ENCODE results near the gene MEF2D. TPM values are rescaled to one million over a fixed set of nuclear protein-coding genes. Genes with fewer than 3 reads are reported as not detected.

The MEF2D gene
- total RNA-seq, 1 experiment from 2014 or later: 33.5 TPM

DNA sequence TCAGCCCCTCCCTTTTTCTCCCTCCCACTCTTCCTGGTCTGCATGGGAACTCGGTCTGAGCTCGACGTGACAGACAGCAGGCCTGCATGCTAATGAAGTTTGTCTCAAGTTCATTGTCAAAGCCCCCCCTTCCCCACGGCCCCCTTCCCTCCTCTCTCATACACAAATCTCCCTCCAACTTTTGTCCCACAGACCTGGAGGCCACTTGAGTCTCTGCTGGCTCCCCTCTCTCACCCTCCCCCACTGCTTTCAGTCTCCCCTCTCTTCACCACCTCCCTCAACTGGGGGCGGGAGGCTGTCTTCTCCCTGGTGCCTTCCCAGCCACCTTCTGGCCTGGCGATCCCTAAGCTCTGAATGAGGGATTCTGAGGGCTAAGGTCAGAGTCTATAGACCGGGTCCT lies 70.3 kb downstream of the MEF2D start:
- Histone ChIP-seq H3K27ac (no peak overlapping the region), H3K79me2 (ENCODE audit: low read depth) (no peaks in the 10 kb centered on the region), H3K4me1 (replicated peaks; ENCODE audit: insufficient read depth) (no peaks in the 10 kb centered on the region), H3K9me2 (ENCODE audit: insufficient read depth) (no peaks in the 10 kb centered on the region), H3K36me3 (ENCODE audit: low read depth) (no peaks in the 10 kb centered on the region), H4K20me1 (ENCODE audit: insufficient read depth) (no peaks in the 10 kb centered on the region; the same call in 1 of the 2 replicates), H3K4me2 (no peak overlapping the region), H3K27me3 (ENCODE audit: insufficient read depth, low read depth) (peaks cover 69% of the 10 kb centered on the region), H3K9me3 (ENCODE audit: insufficient read depth, low read depth) (no peaks in the 10 kb centered on the region), H2AFZ (no peak overlapping the region), H3F3A (ENCODE audit: insufficient read depth, low read depth) (no peaks in the 10 kb centered on the region), H3K4me3 (no peak overlapping the region)
- DNase-seq: no peak
- BruUV-seq (replicated peaks): no TSS peak
- intact Hi-C loops (cut with micrococcal nuclease; ENCODE audit: unreplicated experiment): no loop called here
- ChIA-PET POLR2A (ENCODE audit: unreplicated experiment) (no interaction called here), CTCF (interaction anchor here (0.8 kb wide), 1 partner anchor 44 kb away, joined by 11 read pairs; no protein-coding TSS in a partner anchor)
- no peak for TF ChIP-seq EZH2 (IDR thresholded peaks at IDR 0.05; ENCODE audit: low read depth)
- TF ChIP-seq, protein P1, sequence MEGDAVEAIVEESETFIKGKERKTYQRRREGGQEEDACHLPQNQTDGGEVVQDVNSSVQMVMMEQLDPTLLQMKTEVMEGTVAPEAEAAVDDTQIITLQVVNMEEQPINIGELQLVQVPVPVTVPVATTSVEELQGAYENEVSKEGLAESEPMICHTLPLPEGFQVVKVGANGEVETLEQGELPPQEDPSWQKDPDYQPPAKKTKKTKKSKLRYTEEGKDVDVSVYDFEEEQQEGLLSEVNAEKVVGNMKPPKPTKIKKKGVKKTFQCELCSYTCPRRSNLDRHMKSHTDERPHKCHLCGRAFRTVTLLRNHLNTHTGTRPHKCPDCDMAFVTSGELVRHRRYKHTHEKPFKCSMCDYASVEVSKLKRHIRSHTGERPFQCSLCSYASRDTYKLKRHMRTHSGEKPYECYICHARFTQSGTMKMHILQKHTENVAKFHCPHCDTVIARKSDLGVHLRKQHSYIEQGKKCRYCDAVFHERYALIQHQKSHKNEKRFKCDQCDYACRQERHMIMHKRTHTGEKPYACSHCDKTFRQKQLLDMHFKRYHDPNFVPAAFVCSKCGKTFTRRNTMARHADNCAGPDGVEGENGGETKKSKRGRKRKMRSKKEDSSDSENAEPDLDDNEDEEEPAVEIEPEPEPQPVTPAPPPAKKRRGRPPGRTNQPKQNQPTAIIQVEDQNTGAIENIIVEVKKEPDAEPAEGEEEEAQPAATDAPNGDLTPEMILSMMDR (conservative IDR thresholded peaks at IDR 0.05): no peak

DNA sequence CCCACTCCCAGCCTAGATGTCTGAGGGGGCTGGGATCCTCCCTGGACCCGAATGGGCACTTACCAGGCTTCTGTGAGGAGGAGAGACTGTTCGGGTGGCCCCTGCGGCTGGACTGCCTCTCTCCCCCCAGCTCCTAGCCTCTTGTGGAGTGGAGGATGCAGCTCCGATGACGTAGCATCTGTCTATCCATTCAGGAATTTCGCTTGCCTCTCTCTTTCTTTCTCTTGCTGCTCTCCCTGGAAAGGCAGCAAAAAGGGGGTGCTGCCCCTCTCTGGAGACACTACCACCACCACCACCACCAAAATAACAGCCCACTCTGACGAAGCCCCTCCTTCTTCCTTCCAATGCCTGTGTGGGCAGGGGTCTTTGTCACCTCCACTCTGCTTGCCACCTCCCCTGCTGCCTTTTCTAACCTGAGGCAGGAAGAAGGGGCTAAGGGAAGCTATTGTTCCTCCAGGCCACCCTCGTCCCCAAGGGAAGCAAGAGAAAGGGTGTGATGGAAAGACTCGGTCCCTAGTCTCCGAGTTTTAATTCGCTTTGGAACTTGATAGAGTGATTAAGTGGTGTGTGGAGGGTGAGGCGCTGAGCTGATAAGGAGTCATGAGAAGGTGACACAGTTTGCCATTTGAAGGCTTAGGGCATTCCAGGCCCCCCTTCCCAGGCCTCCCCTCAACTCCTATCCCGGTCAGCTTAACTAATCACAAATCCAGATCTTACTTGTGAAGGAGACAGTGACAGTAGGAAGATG lies 71.1 kb downstream of the MEF2D start:
- Histone ChIP-seq H4K20me1 (ENCODE audit: insufficient read depth) (no peaks in the 10 kb centered on the region; the same call in 1 of the 2 replicates), H3K27me3 (ENCODE audit: insufficient read depth, low read depth) (peaks cover 65% of the 10 kb centered on the region), H3K4me3 (no peak overlapping the region), H2AFZ (no peak overlapping the region), H3K79me2 (ENCODE audit: low read depth) (no peaks in the 10 kb centered on the region), H3K9me2 (ENCODE audit: insufficient read depth) (no peaks in the 10 kb centered on the region), H3K36me3 (ENCODE audit: low read depth) (no peaks in the 10 kb centered on the region), H3K4me2 (no peak overlapping the region), H3K9me3 (ENCODE audit: insufficient read depth, low read depth) (no peaks in the 10 kb centered on the region), H3K4me1 (replicated peaks; ENCODE audit: insufficient read depth) (no peaks in the 10 kb centered on the region), H3F3A (ENCODE audit: insufficient read depth, low read depth) (no peaks in the 10 kb centered on the region), H3K27ac (no peak overlapping the region)
- DNase-seq: no peak
- BruUV-seq (replicated peaks): no TSS peak
- intact Hi-C loops (cut with micrococcal nuclease; ENCODE audit: unreplicated experiment): no loop called here
- POLR2A ChIA-PET (ENCODE audit: unreplicated experiment): no interaction called here
- TF ChIP-seq EZH2 (IDR thresholded peaks at IDR 0.05; ENCODE audit: low read depth): no peak
- TF ChIP-seq, protein P1 (conservative IDR thresholded peaks at IDR 0.05): no peak
- CTCF ChIA-PET: interaction anchor here (0.8 kb wide), 1 partner anchor 44 kb away, joined by 11 read pairs; no protein-coding TSS in a partner anchor

DNA sequence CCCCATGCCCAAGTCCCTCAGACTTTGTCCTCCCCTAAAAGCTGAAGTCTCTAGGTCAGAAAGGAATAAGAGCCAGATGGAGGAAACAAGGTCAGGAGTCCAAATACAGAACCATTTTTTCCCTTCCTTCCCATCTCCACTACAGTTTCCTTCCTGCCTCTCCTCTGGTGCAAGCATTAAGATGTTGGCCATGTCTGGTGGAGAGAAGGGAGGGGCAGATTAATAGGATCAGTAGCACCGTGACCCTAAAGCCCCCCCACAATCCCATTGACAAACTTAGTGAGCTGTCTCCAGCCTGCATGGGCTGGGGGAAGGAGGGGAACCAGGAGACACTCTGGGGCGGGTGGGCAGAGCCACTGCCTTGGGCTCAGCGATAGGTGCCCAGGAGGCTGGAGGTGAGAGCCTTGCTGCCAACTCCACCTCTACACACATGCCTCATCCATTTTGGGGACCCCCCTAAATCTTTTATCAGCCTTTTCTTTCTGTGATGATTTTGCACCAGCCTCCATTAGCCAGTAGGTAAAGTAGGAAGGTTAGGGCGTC lies 71.8 kb downstream of the MEF2D start:
- ChIA-PET POLR2A (ENCODE audit: unreplicated experiment) (no interaction called here), CTCF (no interaction called here)
- Histone ChIP-seq H3F3A (ENCODE audit: insufficient read depth, low read depth) (no peaks in the 10 kb centered on the region), H3K27ac (no peak overlapping the region), H3K9me3 (ENCODE audit: insufficient read depth, low read depth) (no peaks in the 10 kb centered on the region), H3K36me3 (ENCODE audit: low read depth) (no peaks in the 10 kb centered on the region), H3K9me2 (ENCODE audit: insufficient read depth) (no peaks in the 10 kb centered on the region), H4K20me1 (ENCODE audit: insufficient read depth) (no peaks in the 10 kb centered on the region), H2AFZ (no peak overlapping the region), H3K79me2 (ENCODE audit: low read depth) (no peaks in the 10 kb centered on the region), H3K4me2 (no peak overlapping the region), H3K4me1 (replicated peaks; ENCODE audit: insufficient read depth) (no peaks in the 10 kb centered on the region), H3K4me3 (no peak overlapping the region), H3K27me3 (ENCODE audit: insufficient read depth, low read depth) (peaks cover 59% of the 10 kb centered on the region)
- no TSS peak for BruUV-seq (replicated peaks)
- intact Hi-C loops (cut with micrococcal nuclease; ENCODE audit: unreplicated experiment): no loop called here
- TF ChIP-seq EZH2 (IDR thresholded peaks at IDR 0.05; ENCODE audit: low read depth): no peak
- TF ChIP-seq, protein P1 (conservative IDR thresholded peaks at IDR 0.05): no peak
- no peak for DNase-seq
